WI38 (cell line): ENCODE measurements around the gene NTRK2.

Experiments
- H3K4me3 ChIP-seq: 2 replicates; pipeline ENCODE4 v1.5.1; 2011; ENCODE audit warnings: low read depth, mild to moderate bottlenecking, control low read depth, low read length
- CTCF ChIP-seq: IDR thresholded peaks from 2 replicates; pipeline ENCODE4 v1.5.1; 2012; ENCODE audit warnings: low read depth, mild to moderate bottlenecking, control low read depth, low read length

The NTRK2 gene

DNA sequence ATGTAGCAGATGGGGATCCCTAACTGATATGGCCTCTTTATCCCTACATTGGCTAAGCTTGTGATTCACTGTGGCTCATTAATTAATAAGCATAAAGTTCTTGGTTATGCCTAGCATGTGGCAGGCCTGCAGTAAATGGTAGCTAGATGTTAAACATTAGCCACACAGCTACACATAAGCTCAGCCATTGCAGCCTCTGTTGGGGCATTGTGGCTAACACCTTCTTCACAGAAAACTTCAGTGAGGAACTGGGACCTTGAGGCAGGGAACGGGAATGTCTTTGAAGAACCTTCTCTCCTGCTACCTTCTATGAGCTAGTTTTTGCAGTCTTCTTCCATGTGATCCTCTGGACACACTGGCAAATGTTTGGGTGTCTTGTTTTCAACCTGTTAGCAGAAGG, 338.2 kb downstream of the NTRK2 start:
- no peak for TF ChIP-seq CTCF
- no peak overlapping the region for H3K4me3 ChIP-seq

GRCh38 chr9:85008215-85008614, 338.7 kb downstream of the NTRK2 start:
- TF ChIP-seq CTCF = no peak
- H3K4me3 ChIP-seq = no peak overlapping the region

GRCh38 chr9:85009251-85009650, 339.7 kb downstream of the NTRK2 start:
- no peak for TF ChIP-seq CTCF
- H3K4me3 ChIP-seq = no peak overlapping the region

- TF ChIP-seq CTCF = no peak
- no peak overlapping the region for H3K4me3 ChIP-seq
Measured at GRCh38 chr9:85013703-85014102, 344.2 kb downstream of the NTRK2 start.

DNA sequence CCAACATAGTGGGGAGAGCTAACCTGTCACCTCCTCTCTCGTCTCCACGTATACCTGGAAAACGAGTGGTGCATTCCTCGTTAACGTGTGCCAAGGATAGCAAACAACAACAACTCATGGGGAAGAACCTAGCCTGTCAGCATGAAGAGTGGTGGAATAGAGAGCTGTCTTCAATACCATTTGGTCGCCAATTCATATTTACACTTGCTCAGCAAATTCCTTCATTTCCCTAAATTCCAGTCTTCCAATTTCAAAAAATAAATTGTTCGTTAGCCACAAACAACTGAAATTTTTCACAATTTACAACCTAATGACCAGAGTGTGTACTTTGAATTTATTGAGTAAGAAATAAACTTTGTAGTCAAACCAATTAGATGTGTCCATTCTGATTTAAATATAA, 344.8 kb downstream of the NTRK2 start:
- no peak for TF ChIP-seq CTCF
- H3K4me3 ChIP-seq = no peak overlapping the region

GRCh38 chr9:85016384-85017006, 347.0 kb downstream of the NTRK2 start:
- TF ChIP-seq CTCF = no peak
- H3K4me3 ChIP-seq = no peak overlapping the region

DNA sequence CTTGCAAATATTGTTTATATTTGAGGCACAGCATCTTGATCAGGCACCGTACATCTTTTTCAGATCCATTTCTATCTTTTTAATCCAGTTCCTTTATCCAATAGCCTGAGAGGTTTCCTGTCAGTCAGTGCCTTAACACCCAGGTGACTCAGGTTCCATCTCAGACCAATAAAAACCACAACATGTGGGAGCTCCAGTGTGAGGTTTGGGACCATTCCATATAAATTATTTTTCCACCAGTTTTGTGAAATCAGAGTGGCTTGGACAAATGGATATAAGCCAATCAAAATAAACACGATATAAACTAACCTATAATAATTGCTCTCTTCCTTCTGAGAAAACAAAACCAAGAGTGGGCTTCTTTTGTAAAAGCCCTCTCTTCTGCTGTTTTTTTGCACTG, 351.3 kb downstream of the NTRK2 start:
- H3K4me3 ChIP-seq = no peak overlapping the region
- TF ChIP-seq CTCF = no peak
